PFSK-1 (cell line): ENCODE measurements around the gene PCDHB5.

Experiments used
- FOXP2 ChIP-seq: optimal IDR thresholded peaks from 2 replicates; pipeline ENCODE3; 2011; ENCODE audit warnings: borderline replicate concordance, control low read depth, inconsistent platforms; ENCODE audit not compliant: insufficient read depth; ENCODE audit errors: extremely low read length, extremely low read depth
- POLR2AphosphoS5 ChIP-seq: IDR thresholded peaks from 2 replicates; pipeline ENCODE4 v1.6.1; 2012; ENCODE audit warnings: low read depth, mild to moderate bottlenecking, control low read depth, low read length, moderate library complexity
- SIN3A ChIP-seq: IDR thresholded peaks from 2 replicates; pipeline ENCODE4 v1.6.1; 2012; ENCODE audit warnings: mild to moderate bottlenecking, low read length, moderate library complexity, borderline replicate concordance; ENCODE audit not compliant: insufficient read depth
- TAF1 ChIP-seq: IDR thresholded peaks from 2 replicates; pipeline ENCODE4 v1.6.1; 2012; ENCODE audit warnings: low read length, control low read depth, borderline replicate concordance; ENCODE audit not compliant: insufficient read depth
- TF ChIP-seq, protein P1 (sequence below), 2 experiments: IDR thresholded peaks; 2 replicates each; pipeline versions ENCODE4 v1.6.1 to v1.8.0; 2011 to 2012; ENCODE audit warnings: low read depth in 2 of 2, low read length in 2 of 2, control low read depth in 1 of 2, inconsistent platforms in 1 of 2, mild to moderate bottlenecking in 1 of 2, moderate library complexity in 1 of 2; ENCODE audit not compliant: insufficient read depth in 1 of 2

PCDHB5 gene

GRCh38 chr5:141101059-141101458 is 33.9 kb upstream of the PCDHB5 start:
- TF ChIP-seq FOXP2 (no peak), POLR2AphosphoS5 (no peak), SIN3A (no peak), TAF1 (no peak)
- TF ChIP-seq, protein P1, sequence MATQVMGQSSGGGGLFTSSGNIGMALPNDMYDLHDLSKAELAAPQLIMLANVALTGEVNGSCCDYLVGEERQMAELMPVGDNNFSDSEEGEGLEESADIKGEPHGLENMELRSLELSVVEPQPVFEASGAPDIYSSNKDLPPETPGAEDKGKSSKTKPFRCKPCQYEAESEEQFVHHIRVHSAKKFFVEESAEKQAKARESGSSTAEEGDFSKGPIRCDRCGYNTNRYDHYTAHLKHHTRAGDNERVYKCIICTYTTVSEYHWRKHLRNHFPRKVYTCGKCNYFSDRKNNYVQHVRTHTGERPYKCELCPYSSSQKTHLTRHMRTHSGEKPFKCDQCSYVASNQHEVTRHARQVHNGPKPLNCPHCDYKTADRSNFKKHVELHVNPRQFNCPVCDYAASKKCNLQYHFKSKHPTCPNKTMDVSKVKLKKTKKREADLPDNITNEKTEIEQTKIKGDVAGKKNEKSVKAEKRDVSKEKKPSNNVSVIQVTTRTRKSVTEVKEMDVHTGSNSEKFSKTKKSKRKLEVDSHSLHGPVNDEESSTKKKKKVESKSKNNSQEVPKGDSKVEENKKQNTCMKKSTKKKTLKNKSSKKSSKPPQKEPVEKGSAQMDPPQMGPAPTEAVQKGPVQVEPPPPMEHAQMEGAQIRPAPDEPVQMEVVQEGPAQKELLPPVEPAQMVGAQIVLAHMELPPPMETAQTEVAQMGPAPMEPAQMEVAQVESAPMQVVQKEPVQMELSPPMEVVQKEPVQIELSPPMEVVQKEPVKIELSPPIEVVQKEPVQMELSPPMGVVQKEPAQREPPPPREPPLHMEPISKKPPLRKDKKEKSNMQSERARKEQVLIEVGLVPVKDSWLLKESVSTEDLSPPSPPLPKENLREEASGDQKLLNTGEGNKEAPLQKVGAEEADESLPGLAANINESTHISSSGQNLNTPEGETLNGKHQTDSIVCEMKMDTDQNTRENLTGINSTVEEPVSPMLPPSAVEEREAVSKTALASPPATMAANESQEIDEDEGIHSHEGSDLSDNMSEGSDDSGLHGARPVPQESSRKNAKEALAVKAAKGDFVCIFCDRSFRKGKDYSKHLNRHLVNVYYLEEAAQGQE (IDR thresholded peaks at IDR 0.05; ENCODE audit: insufficient read depth in 1 of 2, low read depth in 2 of 2, low read length in 2 of 2): no peak

DNA sequence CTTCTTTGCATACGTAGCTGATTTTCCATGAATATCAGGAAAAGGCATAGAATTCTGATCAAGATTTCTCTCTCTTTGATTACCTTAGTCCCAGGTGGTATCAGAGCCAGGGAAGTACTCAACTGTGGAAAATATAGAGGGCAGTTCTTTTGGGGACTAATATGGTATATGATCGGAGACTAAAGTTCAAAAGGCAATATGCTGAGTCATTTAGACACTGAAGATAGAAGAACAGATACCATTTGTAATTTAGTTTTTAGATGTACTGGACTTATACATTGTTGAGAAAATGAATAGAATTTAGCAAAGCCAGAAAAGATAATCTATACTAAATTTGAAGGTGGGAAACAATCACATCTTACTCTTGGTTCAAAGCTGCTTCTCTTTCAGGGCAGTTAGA is 29.7 kb upstream of the PCDHB5 start:
- TF ChIP-seq, protein P1 (IDR thresholded peaks at IDR 0.05; ENCODE audit: insufficient read depth in 1 of 2, low read depth in 2 of 2, low read length in 2 of 2): no peak
- TF ChIP-seq SIN3A: no peak
- no peak for TF ChIP-seq FOXP2
- no peak for TF ChIP-seq POLR2AphosphoS5
- TF ChIP-seq TAF1: no peak

- no peak for TF ChIP-seq TAF1
- no peak for TF ChIP-seq SIN3A
- no peak for TF ChIP-seq POLR2AphosphoS5
- TF ChIP-seq, protein P1 (IDR thresholded peaks at IDR 0.05; ENCODE audit: insufficient read depth in 1 of 2, low read depth in 2 of 2, low read length in 2 of 2): no peak
- TF ChIP-seq FOXP2: no peak
Observed at GRCh38 chr5:141119250-141119649, 15.8 kb upstream of the PCDHB5 start.

- TF ChIP-seq FOXP2: no peak
- TF ChIP-seq POLR2AphosphoS5: no peak
- TF ChIP-seq, protein P1 (IDR thresholded peaks at IDR 0.05; ENCODE audit: insufficient read depth in 1 of 2, low read depth in 2 of 2, low read length in 2 of 2): no peak
- TF ChIP-seq TAF1: no peak
- no peak for TF ChIP-seq SIN3A
Observed at GRCh38 chr5:141121563-141121962, 13.4 kb upstream of the PCDHB5 start, which contains the start of gene PCDHB4. TSS of gene PCDHB4 (plus strand) at chr5:141121818. CDS start at chr5:141121999, 181 bp downstream.

- TF ChIP-seq, protein P1 (IDR thresholded peaks at IDR 0.05; ENCODE audit: insufficient read depth in 1 of 2, low read depth in 2 of 2, low read length in 2 of 2): no peak
- TF ChIP-seq POLR2AphosphoS5: no peak
- TF ChIP-seq FOXP2: no peak
- TF ChIP-seq SIN3A: no peak
- no peak for TF ChIP-seq TAF1
Observed at GRCh38 chr5:141121985-141122384, 13.0 kb upstream of the PCDHB5 start.
